DMS53 treated with DMSO at 0.1 percent for 48 hours (cell line): ENCODE results near the gene ARHGEF12.

Experiments
- DNase-seq: peaks from one replicate; lab custom pipeline; 2025; ENCODE audit not compliant: unreplicated experiment; lab: John Stamatoyannopoulos, UW

The ARHGEF12 gene

DNA sequence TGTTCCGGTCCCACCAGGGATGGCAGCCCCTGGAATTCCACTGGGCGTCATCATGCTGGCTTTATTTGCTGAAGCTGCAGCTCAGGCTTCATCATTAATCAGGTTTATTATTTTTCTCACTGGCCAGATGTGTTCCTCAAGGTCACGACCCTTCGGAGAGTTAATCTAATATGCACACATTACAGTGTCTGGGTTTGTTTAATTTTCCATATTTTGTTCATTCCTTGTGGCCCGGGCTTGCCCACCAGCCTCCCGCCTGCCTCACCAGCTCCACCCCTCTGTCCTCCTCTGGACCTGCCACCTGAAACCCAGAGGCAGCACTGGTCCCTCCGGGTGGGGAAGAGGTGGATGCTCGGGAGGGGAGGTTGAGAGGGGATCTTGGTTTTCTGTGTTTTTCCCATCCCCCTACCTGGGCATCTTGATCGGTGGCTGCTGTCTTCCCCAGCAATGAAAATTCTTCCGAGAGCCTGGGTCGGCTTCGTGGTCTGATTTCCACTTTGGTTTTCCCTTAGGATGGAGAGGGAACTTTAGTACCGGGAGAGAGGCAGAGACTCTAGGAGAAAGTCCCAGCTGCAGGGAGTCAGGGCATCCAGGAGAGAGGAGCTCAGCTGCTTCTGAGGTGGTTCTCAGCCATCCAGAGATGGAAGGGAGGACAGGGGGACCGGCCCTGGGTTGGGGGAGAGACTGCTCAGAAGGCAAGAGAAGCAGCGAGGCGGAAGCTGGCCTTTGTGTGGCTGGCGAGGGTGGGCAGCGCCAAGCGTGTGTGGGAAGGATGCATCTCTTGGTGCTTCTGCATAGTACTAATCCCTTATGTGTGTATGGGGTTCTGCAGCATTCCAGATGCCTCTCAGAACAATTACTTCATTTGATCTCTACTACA lies 177.5 kb downstream of the ARHGEF12 start:
- DNase-seq: no peak

DNA sequence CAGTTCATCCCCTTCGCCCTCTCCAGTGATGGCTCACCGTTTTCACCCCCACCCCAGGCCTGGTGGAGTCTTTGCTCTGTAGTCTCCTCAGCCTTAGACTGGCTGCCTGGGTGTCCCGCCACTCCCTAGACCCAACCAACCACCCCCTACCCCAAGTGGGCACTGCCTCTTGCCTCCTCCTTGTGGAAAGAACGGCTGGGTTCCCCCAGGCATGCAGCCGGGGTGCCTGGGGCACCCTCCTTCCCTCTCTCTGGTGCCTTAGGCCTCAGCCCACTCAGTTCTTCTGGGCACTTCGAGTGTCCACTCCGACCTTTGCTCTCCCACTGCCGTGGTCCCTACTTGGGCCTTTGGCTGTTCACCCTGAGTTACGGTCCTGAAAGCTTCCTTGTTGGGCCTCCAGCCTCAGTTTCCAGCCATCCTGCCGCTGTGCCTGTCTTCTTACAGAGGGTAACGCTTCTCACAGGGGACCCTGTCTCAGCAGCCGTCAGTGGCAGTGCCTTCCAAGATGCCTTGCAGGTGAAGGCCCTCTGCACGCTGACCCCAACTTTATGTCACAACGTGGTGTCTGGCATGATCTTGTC lies 178.4 kb downstream of the ARHGEF12 start:
- no peak for DNase-seq

DNA sequence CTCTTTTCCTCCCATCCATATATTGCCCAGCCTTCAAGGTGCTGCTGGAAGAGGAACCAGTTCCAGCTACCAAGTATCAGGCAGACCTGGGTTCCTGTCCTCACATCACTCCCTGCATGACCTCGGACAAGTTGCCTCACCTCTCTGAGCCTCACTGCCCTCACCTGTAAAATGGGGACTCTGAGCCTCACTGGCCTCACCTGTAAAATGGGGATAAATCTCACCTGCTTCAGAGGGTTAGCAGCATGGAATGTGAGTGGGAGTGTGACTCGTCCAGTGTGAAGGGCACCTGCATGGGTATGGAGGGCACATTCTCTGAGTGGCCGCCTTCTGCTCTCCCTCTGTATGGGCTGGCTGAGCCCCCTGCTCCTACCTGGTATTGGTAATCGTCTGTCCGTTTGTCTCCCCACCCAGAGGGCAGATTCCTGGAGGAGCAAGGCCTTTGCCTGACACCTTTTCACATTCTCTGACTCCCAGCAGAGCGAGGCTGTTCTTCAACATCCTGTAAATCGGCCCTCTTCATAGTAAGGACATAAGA lies 179.0 kb downstream of the ARHGEF12 start:
- DNase-seq: no peak

DNA sequence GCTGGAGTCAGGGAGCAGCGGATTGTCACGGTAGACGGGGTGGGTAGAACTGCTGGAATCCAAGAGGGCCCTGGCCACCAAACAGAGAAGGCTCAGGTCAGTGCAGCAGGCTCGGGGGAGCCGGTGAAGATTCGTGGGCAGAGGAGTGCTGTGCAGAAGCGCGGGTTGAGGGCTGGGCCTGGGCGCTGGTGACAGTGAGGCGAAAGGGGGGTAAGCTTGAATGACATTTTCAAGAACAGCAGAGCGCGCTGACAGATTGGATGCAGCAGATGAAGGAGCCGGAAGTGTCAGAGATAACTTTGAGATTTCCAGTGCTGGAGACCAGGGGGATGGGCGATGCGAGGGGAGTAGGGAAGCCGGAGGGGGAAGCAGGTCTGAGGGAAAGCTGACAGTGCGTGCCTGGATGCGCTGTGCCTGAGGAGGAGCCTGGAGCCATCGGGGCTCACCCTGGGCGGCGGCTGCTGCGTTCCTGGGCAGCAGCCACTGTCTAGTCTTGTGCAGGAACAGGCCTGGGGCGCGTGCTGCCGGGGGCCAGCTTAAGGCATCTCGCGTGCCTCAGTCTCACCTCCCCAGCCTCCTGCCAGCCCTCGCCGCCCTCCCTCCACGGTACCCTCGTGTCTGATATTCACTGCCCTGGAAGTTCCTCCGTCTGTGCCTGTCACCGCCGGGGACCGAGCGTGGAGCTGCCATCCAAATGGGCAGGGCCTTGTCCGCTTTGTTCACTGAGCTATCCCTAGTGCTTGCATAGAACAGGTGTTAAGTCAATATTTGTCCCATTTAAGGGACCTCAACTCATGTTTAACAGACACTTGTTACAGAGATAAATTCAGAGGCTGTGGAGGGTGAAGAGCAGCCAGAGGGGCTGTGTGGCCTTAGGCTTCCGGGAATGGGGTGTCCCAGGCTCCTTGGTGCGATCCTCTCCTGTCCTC lies 180.5 kb downstream of the ARHGEF12 start:
- DNase-seq: peak; percentile 65

DNA sequence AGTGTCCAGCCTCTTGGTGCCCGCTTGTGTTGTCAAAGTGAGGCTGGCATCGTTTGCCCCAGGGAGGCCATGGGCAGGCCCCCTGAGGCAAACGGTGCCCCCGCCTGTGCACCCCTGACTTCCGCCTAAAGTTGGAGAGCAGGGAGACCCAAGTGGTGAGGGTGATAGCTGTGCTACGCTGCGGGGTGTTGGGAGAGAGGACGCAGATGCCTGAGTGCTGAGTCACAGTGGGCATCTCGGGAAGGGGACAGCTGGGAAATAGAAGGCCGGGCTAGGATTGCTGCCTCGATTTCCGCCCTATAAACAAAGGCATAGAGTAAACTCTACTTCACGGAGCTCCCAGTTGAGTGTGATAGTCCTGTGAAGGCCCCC lies 181.2 kb downstream of the ARHGEF12 start:
- peak; percentile 26 for DNase-seq

DNA sequence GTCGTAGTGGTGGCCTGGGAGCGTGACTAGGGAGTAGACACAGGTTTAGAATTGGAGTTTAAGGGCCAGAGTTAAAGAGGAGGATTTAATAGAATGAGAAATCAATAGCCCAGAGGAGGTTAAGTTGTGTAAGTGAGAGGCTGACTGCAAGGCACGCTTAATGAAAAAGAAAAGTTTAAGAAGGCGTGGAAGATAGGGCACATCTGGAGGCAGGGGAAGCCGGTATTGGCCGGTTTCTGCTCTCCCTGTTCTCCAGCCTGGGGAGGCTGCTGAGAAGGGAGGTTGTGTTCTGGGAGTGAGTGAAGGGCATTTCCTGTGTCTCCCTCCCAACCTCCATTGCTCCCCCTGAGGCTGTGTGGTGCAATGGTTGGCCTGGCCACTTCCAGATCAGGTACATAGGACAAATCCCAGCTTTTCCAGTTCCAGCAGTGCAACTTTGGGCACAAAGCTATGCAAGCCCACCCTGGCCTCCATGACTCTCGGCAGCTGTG lies 181.6 kb downstream of the ARHGEF12 start:
- no peak for DNase-seq

DNA sequence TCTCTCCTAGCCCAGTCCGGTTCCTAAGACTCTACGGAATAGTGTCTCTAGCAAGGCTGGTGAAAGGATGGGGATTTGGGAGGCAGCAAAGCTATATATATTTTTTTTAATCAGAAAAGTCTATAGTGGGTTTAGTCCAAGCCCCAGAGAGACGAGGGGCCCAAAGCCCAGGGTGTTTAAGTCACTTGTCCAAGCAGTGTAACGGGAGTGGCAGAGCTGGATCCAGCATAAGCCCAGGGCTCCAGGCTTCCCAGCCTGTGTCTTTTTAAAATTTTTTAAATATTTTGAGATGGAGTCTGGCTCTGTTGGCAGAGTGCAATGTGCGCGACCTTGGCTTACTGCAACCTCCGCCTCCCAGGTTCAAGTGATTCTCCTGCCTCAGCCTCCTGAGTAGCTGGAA lies 182.1 kb downstream of the ARHGEF12 start:
- DNase-seq: no peak

DNA sequence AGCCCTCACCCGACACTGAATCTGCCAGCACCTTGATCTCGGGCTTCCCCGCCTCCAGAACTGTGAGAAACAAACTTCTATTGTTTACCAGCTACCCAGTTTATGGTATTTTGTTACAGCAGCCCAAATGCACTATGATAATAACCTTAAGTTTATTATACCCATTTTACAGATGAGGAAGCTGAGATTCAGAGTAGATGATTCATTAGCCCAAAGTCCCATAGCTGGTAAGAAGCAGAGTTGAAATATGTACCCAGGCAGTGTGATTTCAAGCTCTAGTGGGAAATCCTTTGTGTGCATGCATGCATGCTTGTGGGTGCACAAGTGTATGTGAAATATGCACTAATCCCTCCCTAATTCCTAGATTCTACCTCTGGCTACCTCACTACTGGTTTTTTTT lies 183.3 kb downstream of the ARHGEF12 start:
- no peak for DNase-seq

DNA sequence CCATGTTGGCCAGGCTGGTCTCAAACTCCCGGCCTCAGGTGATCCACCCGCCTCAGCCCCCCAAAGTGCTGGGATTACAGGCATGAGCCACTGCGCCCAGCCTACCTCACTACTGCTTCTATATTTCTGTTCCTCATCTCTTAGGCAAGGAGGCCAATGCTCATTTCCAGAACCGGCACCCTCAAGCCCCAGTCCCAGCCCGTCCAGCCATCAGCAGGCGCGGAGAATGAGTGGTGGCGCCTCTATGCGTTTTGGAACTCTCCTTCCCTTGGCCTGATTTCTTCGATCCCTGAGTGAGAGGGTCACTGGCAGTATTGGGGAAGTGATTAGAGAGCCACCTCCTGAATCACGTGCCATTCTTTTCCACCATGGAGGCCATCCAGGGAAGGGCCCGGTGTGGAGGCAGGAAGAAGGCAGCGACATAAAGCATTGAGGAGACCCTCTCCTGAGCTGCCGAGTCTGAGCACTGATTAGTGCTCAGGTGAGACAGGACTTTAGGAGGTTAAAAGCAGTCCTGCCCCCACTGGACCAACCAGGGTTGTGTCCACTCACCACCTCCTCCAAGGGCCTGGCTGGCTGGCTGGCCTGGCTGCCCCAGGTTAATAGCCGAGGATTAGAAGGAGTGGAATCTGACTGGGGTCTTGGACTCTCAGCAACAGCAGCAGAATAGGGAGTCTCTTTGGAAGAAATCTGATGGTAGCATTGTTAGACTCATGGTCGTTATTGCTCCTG lies 184.0 kb downstream of the ARHGEF12 start:
- DNase-seq: no peak

DNA sequence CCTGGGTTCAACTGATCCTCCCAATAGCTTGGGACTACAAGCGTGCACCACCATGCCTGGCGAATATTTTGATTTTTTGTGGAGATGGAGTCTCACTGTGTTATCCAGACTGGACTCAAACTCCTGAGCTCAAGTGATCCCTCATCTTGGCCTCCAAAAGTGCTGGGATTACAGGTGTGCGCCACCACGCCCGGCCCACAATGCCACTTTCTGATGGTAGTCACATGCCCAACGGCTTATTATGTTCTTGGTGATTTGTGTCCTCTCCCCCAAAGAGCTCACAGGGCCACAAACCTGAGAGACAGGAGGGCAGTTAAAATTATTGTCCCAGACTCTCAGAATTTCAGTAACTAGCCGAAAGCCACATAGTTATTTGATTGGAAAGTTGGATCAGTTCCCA lies 185.0 kb downstream of the ARHGEF12 start:
- no peak for DNase-seq

DNA sequence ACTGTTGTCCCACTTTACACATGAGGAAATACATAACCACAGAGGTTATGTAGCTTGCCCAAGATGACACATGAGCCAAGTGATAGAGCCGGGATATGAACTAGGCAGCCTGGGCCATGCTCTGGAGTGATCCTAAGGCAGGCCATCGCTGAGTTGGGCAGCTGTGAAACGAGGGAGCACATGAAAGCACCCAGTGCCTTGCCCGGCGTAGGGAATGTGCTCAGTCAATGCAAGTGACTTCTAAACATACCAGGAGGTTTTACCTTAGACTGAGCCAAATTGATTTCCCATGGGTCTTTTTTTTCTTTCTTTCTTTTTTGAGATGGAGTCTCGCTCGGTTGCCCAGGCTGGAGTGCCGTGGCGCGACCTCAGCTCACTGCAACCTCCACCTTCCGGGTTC lies 185.8 kb downstream of the ARHGEF12 start:
- DNase-seq: no peak

DNA sequence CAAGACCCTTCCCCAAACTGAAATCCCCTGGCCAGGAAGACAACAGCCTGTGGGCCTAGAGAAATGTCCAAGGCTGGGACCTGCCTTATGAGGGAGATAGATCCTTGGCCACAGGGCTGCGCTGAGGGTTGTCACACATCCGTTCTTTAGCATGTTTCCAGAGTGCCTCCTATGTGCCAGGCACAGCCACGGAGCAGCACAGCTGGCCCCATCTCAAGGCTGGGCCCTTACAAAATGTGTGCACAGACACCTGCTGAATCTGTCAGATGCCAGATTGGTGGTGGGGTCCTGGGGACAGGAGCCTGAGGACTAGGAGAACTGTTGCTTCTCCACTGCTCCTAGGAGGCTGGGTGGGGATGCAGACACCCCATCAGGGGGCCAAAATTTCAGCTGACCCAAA lies 186.5 kb downstream of the ARHGEF12 start:
- DNase-seq: no peak

DNA sequence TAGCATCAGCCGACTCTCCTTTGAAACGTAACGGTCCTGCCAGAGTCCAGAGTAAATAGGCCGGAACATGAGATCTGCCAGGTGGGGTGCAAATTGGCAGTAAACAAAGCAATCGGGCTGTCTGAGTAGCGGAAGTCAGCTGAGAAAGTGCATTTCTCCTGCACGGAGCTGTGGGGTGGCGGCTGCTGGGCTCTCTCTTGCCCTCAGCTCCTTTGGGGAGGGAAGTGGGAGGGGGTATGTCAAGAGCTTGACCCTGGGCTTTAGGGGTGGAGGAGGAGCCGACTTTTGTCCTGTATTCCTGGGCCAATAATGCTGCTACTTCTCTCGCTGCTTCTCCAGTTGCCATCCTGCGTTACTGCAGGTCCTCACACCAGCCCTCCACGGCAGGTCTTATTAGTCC lies 187.0 kb downstream of the ARHGEF12 start:
- peak; percentile 41 for DNase-seq

DNA sequence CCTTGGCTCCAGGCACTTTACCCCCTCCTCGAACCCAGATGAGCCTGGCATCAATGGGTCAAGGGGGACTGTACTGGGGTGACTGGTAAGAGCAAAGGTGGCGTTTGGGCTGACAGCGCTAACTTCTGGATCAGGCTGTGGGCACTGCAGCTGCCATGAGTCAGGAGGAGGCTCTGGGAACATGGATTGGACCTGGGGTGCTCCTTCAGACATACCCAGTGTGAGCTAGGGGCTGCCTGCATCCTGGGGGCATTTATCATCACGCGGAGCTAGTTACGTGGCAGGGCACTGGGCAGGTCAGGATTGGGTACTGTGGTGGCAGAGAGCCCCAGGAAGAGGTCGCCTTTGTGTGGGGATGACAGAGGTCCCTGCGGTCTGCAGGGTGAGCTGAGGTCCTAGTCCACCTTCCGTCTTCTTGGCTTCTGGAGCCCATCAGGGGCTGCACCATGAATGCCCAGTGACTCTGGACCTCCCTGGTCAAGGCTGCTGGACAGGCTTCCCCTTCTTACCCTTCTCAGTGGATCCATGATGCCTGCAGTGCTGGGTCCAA lies 188.4 kb downstream of the ARHGEF12 start:
- DNase-seq: no peak

DNA sequence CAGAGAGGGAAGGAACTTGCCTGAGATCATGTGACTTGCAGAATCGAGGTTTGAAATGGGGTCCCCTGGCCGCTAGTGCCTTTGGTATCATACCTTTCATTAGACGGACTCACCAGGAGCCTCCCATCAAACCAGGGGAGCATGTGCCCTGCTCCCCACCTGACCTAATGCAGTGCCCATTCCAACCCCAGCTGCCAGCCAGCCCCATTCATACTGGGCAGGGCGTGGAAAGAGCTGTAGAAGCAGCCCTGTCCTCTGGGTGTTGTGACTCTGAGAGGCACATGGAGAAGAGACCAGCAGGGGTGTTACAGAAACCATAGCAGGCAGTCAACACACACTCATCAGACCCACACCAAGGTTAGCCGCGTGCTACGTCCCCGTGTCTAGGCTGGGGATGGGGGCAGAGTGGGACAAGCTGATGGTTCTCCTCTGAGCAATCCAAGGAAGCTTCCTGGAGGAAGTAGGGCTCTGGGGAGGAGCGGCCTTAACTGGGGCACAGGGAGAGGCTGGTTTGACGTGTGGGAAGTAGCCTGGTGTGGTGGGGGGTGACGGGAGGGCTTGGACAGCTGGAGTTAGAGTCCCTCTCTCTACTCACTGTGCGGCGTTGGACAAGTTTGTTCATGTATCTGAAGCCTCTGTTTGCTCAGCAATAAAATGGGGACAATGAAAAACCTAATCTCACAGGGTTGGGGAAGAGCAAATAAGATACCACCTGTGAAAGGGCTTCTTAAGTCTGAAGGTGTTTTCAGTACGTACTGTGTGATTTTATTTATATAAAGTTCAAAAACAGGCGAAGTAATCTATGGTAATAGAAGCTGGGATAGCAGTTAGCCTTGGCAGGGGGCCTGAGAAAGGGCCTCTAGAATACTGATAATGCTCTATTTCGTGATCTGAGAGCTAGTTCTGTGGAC lies 189.3 kb downstream of the ARHGEF12 start:
- DNase-seq: no peak

DNA sequence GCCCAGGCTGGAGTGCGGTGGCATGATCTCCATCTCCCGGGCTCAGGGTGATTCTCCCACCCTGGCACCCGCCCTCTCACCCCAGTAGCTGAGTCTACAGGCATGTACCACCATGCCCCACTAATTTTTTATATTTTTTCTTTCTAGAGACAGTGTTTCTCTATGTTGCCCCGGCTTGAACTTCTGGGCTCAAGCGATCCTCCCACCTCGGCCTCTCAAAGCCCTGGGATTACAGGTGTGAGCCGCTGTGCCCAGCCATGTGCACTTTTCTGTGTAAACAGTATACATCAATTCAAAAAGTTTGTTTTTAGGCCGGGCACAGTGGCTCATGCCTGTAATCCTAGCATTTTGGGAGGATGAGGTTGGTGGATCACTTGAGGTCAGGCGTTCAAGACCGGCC lies 190.0 kb downstream of the ARHGEF12 start:
- DNase-seq: no peak

DNA sequence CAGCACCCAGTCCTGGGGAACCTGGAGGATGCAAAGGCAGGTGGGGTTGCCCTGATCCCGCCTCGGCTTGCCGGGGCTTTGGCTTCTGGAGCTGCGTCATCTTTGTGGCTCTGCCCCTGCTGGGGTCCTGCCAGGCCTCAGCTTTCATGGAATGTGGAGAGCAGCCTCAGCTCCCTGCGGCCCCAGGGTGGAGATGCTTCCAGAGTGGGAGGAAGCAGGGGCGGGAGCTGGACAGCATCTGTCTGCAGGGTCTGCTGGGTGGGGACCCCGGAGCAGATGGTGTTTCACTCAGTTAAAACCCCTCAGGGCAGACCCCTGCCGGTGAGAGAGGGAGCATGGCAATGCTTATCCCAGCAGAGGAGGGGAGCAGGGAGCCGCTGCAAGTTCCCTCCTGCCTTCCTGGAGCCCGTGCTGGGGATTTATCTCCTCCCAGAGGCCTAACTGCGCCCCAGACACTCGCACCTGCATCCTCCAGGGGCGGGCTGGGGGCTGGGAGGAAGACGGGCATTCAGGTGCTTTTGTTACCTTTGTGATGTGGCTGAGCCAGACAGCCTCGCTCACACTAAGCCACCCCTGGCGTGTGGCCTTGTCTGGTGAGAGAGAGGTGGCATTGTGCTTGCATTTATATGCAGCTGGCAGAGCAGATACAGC lies 191.0 kb downstream of the ARHGEF12 start:
- DNase-seq: no peak

DNA sequence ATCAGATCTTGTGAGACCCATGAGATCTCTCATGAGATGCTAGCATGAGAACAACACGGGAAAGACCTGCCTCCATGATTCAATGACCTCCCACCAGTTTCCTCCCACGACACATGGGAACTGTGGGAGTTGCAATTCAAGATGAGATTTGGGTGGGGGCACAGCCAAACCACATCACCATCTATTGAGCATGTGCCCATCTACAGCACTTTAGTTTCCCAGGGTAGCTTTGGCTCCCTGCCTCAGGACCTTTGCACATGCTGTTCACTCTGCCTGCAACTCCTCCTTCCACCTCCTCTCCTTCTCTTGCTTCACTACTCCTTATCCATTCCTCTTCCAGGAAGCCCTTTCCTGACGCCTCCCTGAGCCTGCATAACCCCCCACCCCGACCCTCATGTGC lies 192.5 kb downstream of the ARHGEF12 start:
- DNase-seq: no peak

DNA sequence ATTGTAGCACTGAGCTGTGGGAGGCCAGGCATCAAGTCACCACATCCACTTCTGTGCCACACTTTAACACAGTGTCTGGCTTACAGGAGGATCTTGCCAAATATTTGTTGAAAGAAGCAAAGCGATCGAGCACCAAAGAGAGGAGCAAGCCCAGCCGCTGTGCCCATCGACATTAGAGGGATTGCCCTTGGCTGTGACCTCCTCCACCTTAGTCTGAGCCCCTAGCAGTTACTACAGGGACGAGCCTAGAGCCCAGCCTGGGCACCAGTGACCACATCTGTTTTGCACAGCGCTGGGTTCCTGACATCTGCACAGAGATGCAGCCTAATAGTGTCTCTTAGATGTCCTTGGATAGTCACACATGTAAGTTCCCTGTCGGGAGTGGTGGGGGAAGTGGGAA lies 193.0 kb downstream of the ARHGEF12 start:
- no peak for DNase-seq
